Hepatocyte (in vitro differentiated cells): ENCODE data around the gene POLR2E.

ENCODE experiments used
- EZH2 ChIP-seq: fragments of 200-600 bp; sonication (generic); IDR thresholded peaks from 2 replicates; pipeline ENCODE4 v1.6.1; 2016; ENCODE audit warnings: antibody characterized with exemption, mild to moderate bottlenecking, borderline replicate concordance
- EZH2phosphoT487 ChIP-seq: fragments of 200-600 bp; sonication (generic); IDR thresholded peaks from one replicate; pipeline ENCODE4 v1.6.1; 2018; ENCODE audit warnings: antibody characterized with exemption, mild to moderate bottlenecking, low read depth, moderate library complexity; ENCODE audit not compliant: unreplicated experiment, severe bottlenecking

DNA sequence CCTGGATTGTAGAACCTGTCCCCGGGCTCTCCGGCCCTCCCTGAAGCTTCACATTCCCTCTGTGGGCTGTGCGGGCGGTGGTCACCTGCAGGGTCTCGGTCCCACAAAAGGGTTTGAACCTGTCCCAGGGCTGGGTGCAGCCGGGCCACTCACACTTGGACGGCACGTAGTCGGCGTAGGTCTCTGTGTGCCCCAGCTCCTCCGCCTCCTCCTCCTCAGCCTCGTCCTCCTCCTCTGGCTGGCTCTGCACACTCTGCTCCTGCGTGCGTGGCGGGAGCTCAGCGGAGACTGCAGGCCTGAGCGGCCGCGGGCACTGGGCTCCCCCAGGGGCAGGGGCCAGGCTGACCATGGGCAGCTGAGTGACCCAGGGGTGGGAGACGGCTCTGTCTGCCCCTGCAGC is 28.2 kb upstream of the POLR2E start:
- no peak for TF ChIP-seq EZH2
- TF ChIP-seq EZH2phosphoT487 = no peak
